ENCODE data around the gene LRRC75B. TPM values are rescaled to one million over a fixed set of nuclear protein-coding genes. Genes with fewer than 3 reads are reported as not detected.

LRRC75B gene
- total RNA-seq, 1 donor from 2014 or later: 6.2 TPM

DNA sequence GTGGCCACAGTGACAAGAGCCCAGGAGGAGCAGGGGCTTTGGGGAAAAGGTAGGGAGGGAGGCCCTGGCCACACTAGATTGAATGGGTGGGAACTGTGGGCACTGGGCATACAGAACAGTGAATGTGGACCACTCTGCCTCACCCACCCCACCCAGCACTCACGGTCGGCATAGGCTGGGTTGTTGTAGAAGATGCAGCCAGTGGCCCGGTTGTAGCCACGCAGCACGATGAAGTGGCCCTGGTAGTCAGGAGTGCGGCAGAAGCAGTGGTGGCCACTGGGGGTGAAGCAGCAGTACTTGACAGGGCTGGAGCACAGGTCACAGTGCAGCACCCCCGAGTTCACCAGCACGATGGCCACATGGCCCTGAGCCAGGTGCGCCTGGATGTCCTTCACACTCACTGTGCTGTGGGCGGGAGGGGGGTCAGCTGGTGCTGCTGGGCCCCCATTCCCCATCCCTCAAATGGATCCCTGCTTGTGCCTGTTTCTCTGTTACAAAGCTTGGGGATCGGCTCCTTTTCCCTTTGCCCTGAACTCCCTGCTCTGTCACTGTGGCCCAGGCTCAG is 49.1 kb downstream of the LRRC75B start:
- Histone ChIP-seq H3K79me2 (ENCODE audit: insufficient read depth, low read length) (peaks cover 2% of the 10 kb centered on the region), H3K27me3 (ENCODE audit: insufficient read depth, low read length) (no peaks in the 10 kb centered on the region), H3K4me3 (ENCODE audit: insufficient read depth, low read depth, low read length) (no peak overlapping the region), H3K27ac (ENCODE audit: low read depth, low read length) (no peak overlapping the region), H3K9ac (ENCODE audit: low read length) (no peak overlapping the region), H2AFZ (ENCODE audit: low read depth, low read length) (no peak overlapping the region), H3K36me3 (ENCODE audit: insufficient read depth, low read length) (peaks cover 17% of the 10 kb centered on the region), H4K20me1 (ENCODE audit: insufficient read depth, low read length) (peaks cover 48% of the 10 kb centered on the region), H3K9me3 (ENCODE audit: insufficient read depth, low read depth, low read length) (no peaks in the 10 kb centered on the region), H3K4me1 (ENCODE audit: insufficient read depth, low read length) (peaks cover 7% of the 10 kb centered on the region), H3K4me2 (ENCODE audit: low read length) (no peak overlapping the region)
- Mint-ChIP-seq H3K27ac (ENCODE audit: unreplicated experiment) (no peak overlapping the region), H3K27me3 (ENCODE audit: low read depth, unreplicated experiment) (no peaks in the 10 kb centered on the region), H3K4me3 (ENCODE audit: unreplicated experiment) (no peak overlapping the region), H3K9me3 (ENCODE audit: unreplicated experiment) (no peaks in the 10 kb centered on the region), H3K4me1 (ENCODE audit: low read depth, unreplicated experiment) (peaks cover 2% of the 10 kb centered on the region), H3K36me3 (ENCODE audit: low read depth, unreplicated experiment) (peaks cover 18% of the 10 kb centered on the region)
- FAIRE-seq: no peak
- no peak for DNase-seq (ENCODE audit: low read depth)
- no peak for TF ChIP-seq EZH2 (IDR thresholded peaks at IDR 0.05; ENCODE audit: insufficient read depth, low read length)
- TF ChIP-seq, protein P1, sequence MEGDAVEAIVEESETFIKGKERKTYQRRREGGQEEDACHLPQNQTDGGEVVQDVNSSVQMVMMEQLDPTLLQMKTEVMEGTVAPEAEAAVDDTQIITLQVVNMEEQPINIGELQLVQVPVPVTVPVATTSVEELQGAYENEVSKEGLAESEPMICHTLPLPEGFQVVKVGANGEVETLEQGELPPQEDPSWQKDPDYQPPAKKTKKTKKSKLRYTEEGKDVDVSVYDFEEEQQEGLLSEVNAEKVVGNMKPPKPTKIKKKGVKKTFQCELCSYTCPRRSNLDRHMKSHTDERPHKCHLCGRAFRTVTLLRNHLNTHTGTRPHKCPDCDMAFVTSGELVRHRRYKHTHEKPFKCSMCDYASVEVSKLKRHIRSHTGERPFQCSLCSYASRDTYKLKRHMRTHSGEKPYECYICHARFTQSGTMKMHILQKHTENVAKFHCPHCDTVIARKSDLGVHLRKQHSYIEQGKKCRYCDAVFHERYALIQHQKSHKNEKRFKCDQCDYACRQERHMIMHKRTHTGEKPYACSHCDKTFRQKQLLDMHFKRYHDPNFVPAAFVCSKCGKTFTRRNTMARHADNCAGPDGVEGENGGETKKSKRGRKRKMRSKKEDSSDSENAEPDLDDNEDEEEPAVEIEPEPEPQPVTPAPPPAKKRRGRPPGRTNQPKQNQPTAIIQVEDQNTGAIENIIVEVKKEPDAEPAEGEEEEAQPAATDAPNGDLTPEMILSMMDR (IDR thresholded peaks at IDR 0.05; ENCODE audit: insufficient read depth, low read depth, low read length): no peak

DNA sequence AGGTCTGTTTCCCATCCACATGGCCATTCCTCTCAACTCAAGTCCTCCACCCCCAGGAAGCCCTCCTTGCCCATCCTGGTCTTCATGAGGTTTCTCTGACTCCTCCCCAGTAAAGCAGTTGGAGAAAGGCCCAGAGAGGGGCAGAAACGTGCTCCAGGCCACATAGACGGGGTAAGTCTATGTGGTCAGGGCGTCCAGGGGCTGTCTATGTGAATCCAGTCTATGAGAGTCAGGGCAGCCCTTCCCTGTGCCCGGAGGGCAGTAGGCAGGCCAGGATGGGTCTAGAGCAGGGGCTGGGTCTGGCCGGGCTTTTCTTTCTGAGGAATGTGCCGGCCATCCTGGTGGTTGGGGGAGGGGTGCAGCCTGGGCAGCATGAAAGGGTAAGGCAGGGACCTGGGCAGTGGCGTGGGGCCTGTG is 49.7 kb downstream of the LRRC75B start:
- Histone ChIP-seq H3K4me1 (ENCODE audit: insufficient read depth, low read length) (peaks cover 7% of the 10 kb centered on the region), H3K27me3 (ENCODE audit: insufficient read depth, low read length) (no peaks in the 10 kb centered on the region), H3K4me3 (ENCODE audit: insufficient read depth, low read depth, low read length) (no peak overlapping the region), H2AFZ (ENCODE audit: low read depth, low read length) (no peak overlapping the region), H3K36me3 (ENCODE audit: insufficient read depth, low read length) (peaks cover 17% of the 10 kb centered on the region), H3K79me2 (ENCODE audit: insufficient read depth, low read length) (no peaks in the 10 kb centered on the region), H4K20me1 (ENCODE audit: insufficient read depth, low read length) (peaks cover 42% of the 10 kb centered on the region), H3K9me3 (ENCODE audit: insufficient read depth, low read depth, low read length) (no peaks in the 10 kb centered on the region), H3K9ac (ENCODE audit: low read length) (no peak overlapping the region), H3K27ac (ENCODE audit: low read depth, low read length) (no peak overlapping the region), H3K4me2 (ENCODE audit: low read length) (no peak overlapping the region)
- Mint-ChIP-seq H3K27me3 (ENCODE audit: low read depth, unreplicated experiment) (no peaks in the 10 kb centered on the region), H3K4me3 (ENCODE audit: unreplicated experiment) (no peak overlapping the region), H3K36me3 (ENCODE audit: low read depth, unreplicated experiment) (peaks cover 21% of the 10 kb centered on the region), H3K9me3 (ENCODE audit: unreplicated experiment) (no peaks in the 10 kb centered on the region), H3K27ac (ENCODE audit: unreplicated experiment) (no peak overlapping the region), H3K4me1 (ENCODE audit: low read depth, unreplicated experiment) (peaks cover 2% of the 10 kb centered on the region)
- no peak for DNase-seq (ENCODE audit: low read depth)
- TF ChIP-seq EZH2 (IDR thresholded peaks at IDR 0.05; ENCODE audit: insufficient read depth, low read length): no peak
- TF ChIP-seq, protein P1 (IDR thresholded peaks at IDR 0.05; ENCODE audit: insufficient read depth, low read depth, low read length): no peak
- no peak for FAIRE-seq

DNA sequence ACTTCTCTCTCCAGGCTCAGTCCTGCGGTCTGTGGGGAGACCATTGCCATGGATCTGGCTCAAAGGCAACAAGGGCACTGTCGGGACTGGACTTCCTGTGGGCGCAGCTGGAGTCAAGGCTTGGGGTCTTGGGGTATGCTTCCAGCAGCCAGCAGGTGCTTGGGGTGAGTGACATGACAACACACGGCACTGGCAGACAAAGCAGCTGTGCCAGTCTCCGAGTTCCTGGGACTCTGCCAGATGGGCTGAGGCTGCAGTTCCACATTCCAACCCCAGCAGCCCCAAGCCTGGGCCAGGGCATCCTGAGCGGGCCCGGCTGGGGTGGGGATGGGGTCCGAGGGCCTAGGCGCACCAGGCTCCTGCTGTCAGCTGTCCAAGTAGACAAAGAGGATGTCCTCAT is 50.2 kb downstream of the LRRC75B start:
- peaks cover 36% of the 10 kb centered on the region for H4K20me1 ChIP-seq (ENCODE audit: insufficient read depth, low read length)
- no peak overlapping the region for H2AFZ ChIP-seq (ENCODE audit: low read depth, low read length)
- DNase-seq (ENCODE audit: low read depth) (no peak), FAIRE-seq (no peak)
- H3K36me3 ChIP-seq (ENCODE audit: insufficient read depth, low read length): peaks cover 17% of the 10 kb centered on the region
- no peak overlapping the region for H3K27ac Mint-ChIP-seq (ENCODE audit: unreplicated experiment)
- H3K4me1 Mint-ChIP-seq (ENCODE audit: low read depth, unreplicated experiment): peaks cover 2% of the 10 kb centered on the region
- no peak overlapping the region for H3K4me2 ChIP-seq (ENCODE audit: low read length)
- TF ChIP-seq, protein P1 (IDR thresholded peaks at IDR 0.05; ENCODE audit: insufficient read depth, low read depth, low read length): no peak
- no peak for TF ChIP-seq EZH2 (IDR thresholded peaks at IDR 0.05; ENCODE audit: insufficient read depth, low read length)
- H3K9me3 Mint-ChIP-seq (ENCODE audit: unreplicated experiment): no peaks in the 10 kb centered on the region
- peaks cover 7% of the 10 kb centered on the region for H3K4me1 ChIP-seq (ENCODE audit: insufficient read depth, low read length)
- H3K4me3 ChIP-seq (ENCODE audit: insufficient read depth, low read depth, low read length): no peak overlapping the region
- H3K27ac ChIP-seq (ENCODE audit: low read depth, low read length): no peak overlapping the region
- no peak overlapping the region for H3K9ac ChIP-seq (ENCODE audit: low read length)
- peaks cover 23% of the 10 kb centered on the region for H3K36me3 Mint-ChIP-seq (ENCODE audit: low read depth, unreplicated experiment)
- no peaks in the 10 kb centered on the region for H3K9me3 ChIP-seq (ENCODE audit: insufficient read depth, low read depth, low read length)
- no peak overlapping the region for H3K4me3 Mint-ChIP-seq (ENCODE audit: unreplicated experiment)
- H3K79me2 ChIP-seq (ENCODE audit: insufficient read depth, low read length): no peaks in the 10 kb centered on the region
- H3K27me3 ChIP-seq (ENCODE audit: insufficient read depth, low read length): no peaks in the 10 kb centered on the region
- no peaks in the 10 kb centered on the region for H3K27me3 Mint-ChIP-seq (ENCODE audit: low read depth, unreplicated experiment)

All from astrocyte (in vitro differentiated cells and primary cell).